ENCODE measurements around the gene ACADSB. TPM values are rescaled to one million over a fixed set of nuclear protein-coding genes. Genes with fewer than 3 reads are reported as not detected.

Gene ACADSB
- total RNA-seq (ENCODE audit: low replicate concordance): 27.3 and 31.1 TPM in 2 replicates
- long read RNA-seq, full-length matches to known transcripts: 67 of 76 reads
- long read RNA-seq, partial matches to known transcripts: 5 of 76 reads
- long read RNA-seq, other reads (novel, unspliced or antisense): 4 of 76 reads

GRCh38 chr10:123008355-123009104 is at the start of gene ACADSB, which contains the start of gene IKZF5:
Gene ACADSB, plus strand, starts transcription at chr10:123009006. Its CDS starts 24 bp downstream, at chr10:123009030.
Gene IKZF5, minus strand, starts transcription at chr10:123008795. Its CDS starts 10,170 bp downstream, at chr10:122998625.
- no peaks in the 10 kb centered on the region for H3K27me3 Mint-ChIP-seq
- peaks cover 6% of the 10 kb centered on the region for H3K36me3 Mint-ChIP-seq
- H3K27ac Mint-ChIP-seq: peak within 1 kb of the TSS; percentile 99
- peaks cover 26% of the 10 kb centered on the region for H3K4me1 Mint-ChIP-seq (ENCODE audit: unreplicated experiment)
- H3K4me3 Mint-ChIP-seq: peak within 1 kb of the TSS; percentile 100
- no peak for TF ChIP-seq CTCF (conservative IDR thresholded peaks at IDR 0.05)
- no peaks in the 10 kb centered on the region for H3K9me3 Mint-ChIP-seq
- DNase-seq (ENCODE audit: extremely low spot score, unreplicated experiment): peak; percentile 92

- no peaks in the 10 kb centered on the region for H3K36me3 Mint-ChIP-seq
- peaks cover 10% of the 10 kb centered on the region for H3K9me3 Mint-ChIP-seq
- no peak for TF ChIP-seq CTCF (conservative IDR thresholded peaks at IDR 0.05)
- H3K4me3 Mint-ChIP-seq: no peak overlapping the region
- no peak for DNase-seq (ENCODE audit: extremely low spot score, unreplicated experiment)
- peaks cover 12% of the 10 kb centered on the region for H3K27me3 Mint-ChIP-seq
- H3K4me1 Mint-ChIP-seq (ENCODE audit: unreplicated experiment): no peaks in the 10 kb centered on the region
- no peak overlapping the region for H3K27ac Mint-ChIP-seq
Measured at GRCh38 chr10:122962405-122962804, 46.4 kb upstream of the ACADSB start.

GRCh38 chr10:122966879-122967278 is 41.9 kb upstream of the ACADSB start:
- Mint-ChIP-seq H3K27ac (no peak overlapping the region), H3K36me3 (no peaks in the 10 kb centered on the region), H3K4me1 (ENCODE audit: unreplicated experiment) (no peaks in the 10 kb centered on the region), H3K27me3 (peaks cover 19% of the 10 kb centered on the region), H3K9me3 (peaks cover 23% of the 10 kb centered on the region), H3K4me3 (no peak overlapping the region)
- DNase-seq (ENCODE audit: extremely low spot score, unreplicated experiment): no peak
- TF ChIP-seq CTCF (conservative IDR thresholded peaks at IDR 0.05): no peak

- Mint-ChIP-seq H3K36me3 (no peaks in the 10 kb centered on the region), H3K27ac (no peak overlapping the region), H3K4me1 (ENCODE audit: unreplicated experiment) (no peaks in the 10 kb centered on the region), H3K9me3 (peaks cover 23% of the 10 kb centered on the region), H3K27me3 (peaks cover 19% of the 10 kb centered on the region), H3K4me3 (no peak overlapping the region)
- no peak for DNase-seq (ENCODE audit: extremely low spot score, unreplicated experiment)
- TF ChIP-seq CTCF (conservative IDR thresholded peaks at IDR 0.05): no peak
Measured at GRCh38 chr10:122968698-122969097, 40.1 kb upstream of the ACADSB start.

- no peak overlapping the region for H3K4me3 Mint-ChIP-seq
- H3K27ac Mint-ChIP-seq: no peak overlapping the region
- H3K36me3 Mint-ChIP-seq: no peaks in the 10 kb centered on the region
- TF ChIP-seq CTCF (conservative IDR thresholded peaks at IDR 0.05): no peak
- no peaks in the 10 kb centered on the region for H3K9me3 Mint-ChIP-seq
- H3K27me3 Mint-ChIP-seq: peaks cover 15% of the 10 kb centered on the region
- no peak for DNase-seq (ENCODE audit: extremely low spot score, unreplicated experiment)
- H3K4me1 Mint-ChIP-seq (ENCODE audit: unreplicated experiment): no peaks in the 10 kb centered on the region
Measured at GRCh38 chr10:122974023-122974422, 34.8 kb upstream of the ACADSB start.

Measured in type B pancreatic cell (in vitro differentiated cells).